Measurements from ENCODE around the gene ZNF25.

GRCh38 chr10:37952043-37952755, 24.2 kb downstream of the ZNF25 start:
- TF ChIP-seq POLR2A (IDR thresholded peaks at IDR 0.05; ENCODE audit: low read length) (no peak), CTCF (IDR thresholded peaks at IDR 0.05) (no peak), ESRRA (IDR thresholded peaks at IDR 0.05; ENCODE audit: borderline replicate concordance, low read length) (no peak), RAD21 (conservative IDR thresholded peaks at IDR 0.05 in 1 of 2, IDR thresholded peaks at IDR 0.05 in 1 of 2) (no peak)

Measured in A549 (cell line).